Parathyroid adenoma (tissue), 2 donors: Measurements from ENCODE around the gene MYADML2.
"Not testable (repeated sequence)": the region's sequence is repeated elsewhere in the genome, so short reads cannot be mapped to it uniquely, and the experiment has no call there.

Experiments used
- H2AFZ ChIP-seq: fragments of 300-600 bp; sonication (generic); one replicate; pipeline ENCODE4 v1.7.0; 2017; ENCODE audit warnings: antibody characterized with exemption, mild to moderate bottlenecking
- H3K27ac ChIP-seq: fragments of 300-600 bp; sonication (generic); one replicate; pipeline ENCODE4 v1.7.0; 2017
- H3K27me3 ChIP-seq: fragments of 300-600 bp; sonication (generic); one replicate; pipeline ENCODE4 v1.7.0; 2017; ENCODE audit warnings: low read length; ENCODE audit not compliant: control insufficient read depth, insufficient read depth
- H3K36me3 ChIP-seq: fragments of 300-600 bp; sonication (generic); one replicate; pipeline ENCODE4 v1.7.0; 2017; ENCODE audit warnings: low read length; ENCODE audit not compliant: control insufficient read depth, insufficient read depth
- H3K4me1 ChIP-seq: fragments of 300-600 bp; sonication (generic); one replicate; pipeline ENCODE4 v1.7.0; 2017; ENCODE audit warnings: control low read depth
- H3K4me2 ChIP-seq: fragments of 300-600 bp; sonication (generic); one replicate; pipeline ENCODE4 v1.7.0; 2017; ENCODE audit warnings: low read length
- H3K4me3 ChIP-seq: fragments of 300-600 bp; sonication (generic); one replicate; pipeline ENCODE4 v1.7.0; 2017; ENCODE audit warnings: low read depth, low read length
- H3K79me2 ChIP-seq: fragments of 300-600 bp; sonication (generic); one replicate; pipeline ENCODE4 v1.7.0; 2017; ENCODE audit warnings: control low read depth
- H3K9ac ChIP-seq: fragments of 300-600 bp; sonication (generic); one replicate; pipeline ENCODE4 v1.7.0; 2017; ENCODE audit warnings: mild to moderate bottlenecking
- H3K9me3 ChIP-seq: fragments of 300-600 bp; sonication (generic); one replicate; pipeline ENCODE4 v1.7.0; 2017; ENCODE audit warnings: low read length; ENCODE audit not compliant: control insufficient read depth
- CTCF ChIP-seq: fragments of 300-600 bp; sonication (generic); IDR thresholded peaks from one replicate; pipeline ENCODE4 v1.7.0; 2017; ENCODE audit warnings: antibody characterized with exemption, mild to moderate bottlenecking
- donor health status: primary hyperparathyroidism.

MYADML2 gene

GRCh38 chr17:81921537-81921862, 25.5 kb downstream of the MYADML2 start:
- no peak for TF ChIP-seq CTCF
- Histone ChIP-seq H3K27me3 (no peaks in the 10 kb centered on the region), H3K4me3 (no peak overlapping the region), H3K4me2 (no peak overlapping the region), H3K36me3 (no peaks in the 10 kb centered on the region), H3K79me2 (peaks cover 51% of the 10 kb centered on the region), H3K4me1 (peaks cover 31% of the 10 kb centered on the region), H3K27ac (no peak overlapping the region), H3K9me3 (no peaks in the 10 kb centered on the region), H2AFZ (no peak overlapping the region), H3K9ac (no peak overlapping the region)

GRCh38 chr17:81920612-81921536, 26.2 kb downstream of the MYADML2 start:
- Histone ChIP-seq H3K79me2 (peaks cover 52% of the 10 kb centered on the region), H2AFZ (no peak overlapping the region), H3K9me3 (no peaks in the 10 kb centered on the region), H3K4me3 (no peak overlapping the region), H3K27ac (no peak overlapping the region), H3K27me3 (no peaks in the 10 kb centered on the region), H3K9ac (no peak overlapping the region), H3K4me2 (no peak overlapping the region), H3K4me1 (peaks cover 31% of the 10 kb centered on the region), H3K36me3 (no peaks in the 10 kb centered on the region)
- TF ChIP-seq CTCF, result no peak

- Histone ChIP-seq H3K79me2 (peaks cover 65% of the 10 kb centered on the region), H3K27me3 (no peaks in the 10 kb centered on the region), H2AFZ (no peak overlapping the region), H3K4me1 (peaks cover 21% of the 10 kb centered on the region), H3K9ac (no peak overlapping the region), H3K4me2 (no peak overlapping the region), H3K27ac (no peak overlapping the region), H3K9me3 (no peaks in the 10 kb centered on the region), H3K4me3 (no peak overlapping the region), H3K36me3 (no peaks in the 10 kb centered on the region)
- TF ChIP-seq CTCF, result no peak
These were observed 28.0 kb downstream of the MYADML2 start for GRCh38 chr17:81918832-81919545.

- H2AFZ ChIP-seq, H3K27me3 ChIP-seq, H3K36me3 ChIP-seq, H3K9ac ChIP-seq, H3K9me3 ChIP-seq: not testable (repeated sequence)
- Histone ChIP-seq H3K27ac (peak overlapping the region; percentile 6), H3K79me2 (peaks cover 65% of the 10 kb centered on the region), H3K4me3 (peak overlapping the region; percentile 59), H3K4me2 (peak overlapping the region; percentile 67), H3K4me1 (peaks cover 16% of the 10 kb centered on the region)
These were observed 28.7 kb downstream of the MYADML2 start for GRCh38 chr17:81918333-81918669.

GRCh38 chr17:81917565-81918332, 29.3 kb downstream of the MYADML2 start, which contains the start of gene SIRT7:
Gene SIRT7 (minus strand): TSS chr17:81918176. CDS start chr17:81918131, 45 bp downstream.
- Histone ChIP-seq H3K9me3 (no peaks in the 10 kb centered on the region), H3K27me3 (no peaks in the 10 kb centered on the region), H3K36me3 (no peaks in the 10 kb centered on the region), H3K4me2 (peak within 1 kb of the TSS; percentile 78), H3K79me2 (peaks cover 64% of the 10 kb centered on the region), H3K9ac (no peak within 1 kb of the TSS), H3K27ac (peak within 1 kb of the TSS; percentile 6), H3K4me1 (peaks cover 13% of the 10 kb centered on the region), H2AFZ (peak within 1 kb of the TSS; percentile 63), H3K4me3 (peak within 1 kb of the TSS; percentile 59)
- TF ChIP-seq CTCF, result no peak
